ENCODE data around the gene OPN3.

- TF ChIP-seq GLIS3 (CRISPR knock-in tag; IDR thresholded peaks at IDR 0.05) = no peak
- TF ChIP-seq ZC3H10 (CRISPR knock-in tag; IDR thresholded peaks at IDR 0.05) = no peak
- no peak for TF ChIP-seq ZNF565 (CRISPR knock-in tag; conservative IDR thresholded peaks at IDR 0.05; ENCODE audit: low read depth)
- no peak for TF ChIP-seq PPARA (CRISPR knock-in tag; IDR thresholded peaks at IDR 0.05; ENCODE audit: borderline replicate concordance)
- no peak for TF ChIP-seq CSDC2 (CRISPR knock-in tag; IDR thresholded peaks at IDR 0.05)
- TF ChIP-seq ZFP3 (CRISPR knock-in tag; IDR thresholded peaks at IDR 0.05) = no peak
- no peak for TF ChIP-seq PATZ1 (CRISPR knock-in tag; IDR thresholded peaks at IDR 0.05; ENCODE audit: borderline replicate concordance)
- TF ChIP-seq ISL1 (CRISPR knock-in tag; IDR thresholded peaks at IDR 0.05) = no peak
- no peak for TF ChIP-seq TCF4 (CRISPR knock-in tag; IDR thresholded peaks at IDR 0.05; ENCODE audit: borderline replicate concordance)
- TF ChIP-seq OSR1 (CRISPR knock-in tag; IDR thresholded peaks at IDR 0.05) = no peak
Observed at GRCh38 chr1:241555526-241555925, 84.6 kb downstream of the OPN3 start.
